NCI-H2227 treated with DMSO at 0.1 percent for 48 hours (cell line): ENCODE data around the gene AKNA.
A peak's percentile ranks its signal among the peaks of the same experiment; 100 is the strongest.

Experiments used
- DNase-seq: peaks from one replicate; lab custom pipeline; 2025; lab: John Stamatoyannopoulos, UW

Gene AKNA

DNA sequence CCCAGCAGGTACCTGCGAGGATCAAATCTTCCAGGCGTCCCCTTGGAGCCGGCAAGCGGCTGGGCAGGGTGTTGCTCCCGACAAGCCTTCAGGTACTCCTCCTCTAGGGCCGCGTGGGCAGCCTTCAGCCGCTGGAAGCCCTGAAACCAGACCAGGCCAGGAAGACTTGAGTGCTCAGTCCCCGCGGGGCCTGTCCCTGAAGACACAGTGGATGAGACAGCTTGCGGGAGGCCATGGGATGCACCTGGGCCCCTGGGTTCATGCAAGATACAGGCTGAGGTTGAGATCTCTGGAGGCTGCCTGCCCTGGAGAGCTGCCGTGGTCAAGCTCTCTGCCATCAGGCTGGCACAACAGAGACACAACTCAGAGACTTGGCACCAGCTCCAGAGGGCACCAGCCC, 25.4 kb downstream of the AKNA start:
- no peak for DNase-seq

- DNase-seq = no peak
Measured at GRCh38 chr9:114361542-114361941, 26.2 kb downstream of the AKNA start.

DNA sequence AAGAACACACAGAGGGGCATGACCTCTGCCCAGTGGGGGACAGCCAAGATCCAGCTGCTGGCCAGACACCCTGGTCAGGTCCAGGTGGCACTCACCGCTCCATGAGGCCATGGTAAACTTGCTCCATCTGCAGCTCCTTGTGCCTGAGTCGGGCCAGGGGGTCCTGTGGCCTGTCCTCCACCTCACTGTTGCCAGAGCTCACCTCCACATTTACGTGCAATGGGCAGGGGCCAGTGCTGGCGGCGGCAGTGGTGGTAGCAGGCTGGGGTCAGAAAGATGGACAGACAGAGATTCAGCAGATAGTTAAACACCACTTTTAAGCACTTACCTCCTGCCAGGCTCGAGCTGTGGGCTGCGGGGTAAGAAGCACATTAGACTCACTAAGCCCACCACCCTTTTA, 28.0 kb downstream of the AKNA start:
- DNase-seq = no peak

DNA sequence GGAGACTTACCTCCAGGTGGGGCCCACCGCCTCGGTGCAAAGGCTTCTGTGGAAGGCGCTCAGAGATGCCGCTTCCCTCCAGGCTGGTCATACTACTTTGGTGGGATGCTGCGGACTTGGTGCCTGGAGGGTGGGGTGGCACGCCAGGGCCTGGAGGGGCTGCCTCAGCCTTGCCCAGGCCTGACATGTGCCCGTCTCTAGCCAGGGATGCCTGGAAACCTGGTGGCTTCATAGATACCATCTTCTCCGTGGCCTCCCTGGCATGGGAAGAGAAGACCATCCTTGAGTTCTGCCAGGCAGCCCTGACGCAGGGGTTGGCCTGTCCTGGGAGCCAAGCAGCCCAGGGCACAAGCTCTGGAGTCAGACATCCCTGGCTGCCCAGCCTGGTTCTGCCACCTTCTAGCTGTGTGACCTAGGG, 29.9 kb downstream of the AKNA start:
- DNase-seq = no peak

DNA sequence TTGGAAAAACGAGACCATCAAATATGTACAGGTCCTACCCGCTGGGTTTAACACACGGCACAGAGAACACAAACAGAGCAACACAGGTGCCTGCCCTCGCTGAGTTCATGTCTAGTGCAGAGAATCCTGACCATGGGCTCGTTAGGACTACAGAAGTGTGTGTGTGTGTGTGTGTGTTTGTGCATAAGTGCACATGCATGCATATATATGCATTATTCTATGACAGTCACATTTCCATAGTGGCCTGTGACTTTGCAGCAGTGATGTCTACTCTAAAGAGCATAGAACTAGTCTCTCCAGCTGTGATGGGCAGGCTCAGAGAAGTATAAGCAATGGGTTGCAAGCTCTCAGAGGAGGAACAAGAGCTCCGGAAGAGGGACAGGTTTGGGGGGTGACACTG, 30.4 kb downstream of the AKNA start:
- DNase-seq = no peak

DNA sequence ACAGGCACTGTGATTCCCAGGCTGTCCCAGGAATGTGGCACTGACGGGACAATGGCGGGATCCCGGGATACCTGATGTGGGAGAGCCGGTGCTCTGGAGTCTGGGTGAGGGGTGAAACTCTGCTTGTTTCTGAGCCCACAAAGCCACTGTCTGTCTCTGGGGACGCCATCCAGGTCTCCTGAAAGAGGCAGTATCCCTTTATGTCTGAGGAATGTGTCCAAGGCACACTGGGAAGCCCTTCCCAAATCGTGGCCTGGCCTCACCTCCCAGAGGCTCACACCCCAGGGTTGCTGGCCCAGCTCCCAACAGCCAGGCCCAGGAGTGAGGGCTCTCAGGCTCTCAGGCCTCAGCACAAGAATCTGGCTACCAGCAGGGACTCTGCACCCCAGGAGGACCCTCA, 31.0 kb downstream of the AKNA start:
- no peak for DNase-seq

DNA sequence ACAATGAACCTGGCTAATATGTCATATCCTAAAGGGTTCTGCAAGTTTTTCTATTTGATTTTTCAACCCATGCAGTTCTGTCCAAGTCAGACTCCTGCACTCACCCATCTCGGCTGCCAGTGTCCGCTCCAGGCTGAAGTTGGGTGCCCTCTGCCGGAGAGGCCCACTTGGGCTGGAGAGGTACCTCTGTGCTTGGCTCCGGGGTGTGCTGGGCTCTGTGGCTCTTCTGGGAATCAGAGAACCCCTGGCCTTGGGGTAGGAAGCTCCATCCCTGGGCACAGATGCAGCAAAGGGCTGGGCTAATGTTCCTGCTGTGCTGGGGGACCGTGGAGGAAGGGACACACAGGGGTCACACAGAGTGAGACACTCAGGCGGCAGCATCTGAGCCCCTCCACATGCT, 32.0 kb downstream of the AKNA start:
- no peak for DNase-seq

DNA sequence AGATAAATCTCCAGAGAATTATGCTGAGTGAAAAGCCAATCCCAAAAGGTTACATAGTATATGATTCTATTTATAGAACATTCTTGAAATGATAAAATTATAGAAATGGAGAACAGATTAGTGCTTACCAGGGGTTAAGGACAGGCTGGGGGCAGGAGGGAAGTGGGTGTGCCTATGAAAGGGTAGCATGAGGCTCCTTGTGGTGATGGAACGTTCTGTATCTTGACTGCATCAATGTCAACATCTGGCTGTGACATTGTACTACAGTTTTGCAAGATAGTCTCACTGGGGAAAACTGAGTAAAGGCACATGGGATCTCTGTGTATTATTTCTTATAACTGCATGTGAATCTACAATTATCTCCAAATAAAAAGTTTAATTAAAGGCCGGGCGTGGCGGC, 35.9 kb downstream of the AKNA start:
- no peak for DNase-seq

DNA sequence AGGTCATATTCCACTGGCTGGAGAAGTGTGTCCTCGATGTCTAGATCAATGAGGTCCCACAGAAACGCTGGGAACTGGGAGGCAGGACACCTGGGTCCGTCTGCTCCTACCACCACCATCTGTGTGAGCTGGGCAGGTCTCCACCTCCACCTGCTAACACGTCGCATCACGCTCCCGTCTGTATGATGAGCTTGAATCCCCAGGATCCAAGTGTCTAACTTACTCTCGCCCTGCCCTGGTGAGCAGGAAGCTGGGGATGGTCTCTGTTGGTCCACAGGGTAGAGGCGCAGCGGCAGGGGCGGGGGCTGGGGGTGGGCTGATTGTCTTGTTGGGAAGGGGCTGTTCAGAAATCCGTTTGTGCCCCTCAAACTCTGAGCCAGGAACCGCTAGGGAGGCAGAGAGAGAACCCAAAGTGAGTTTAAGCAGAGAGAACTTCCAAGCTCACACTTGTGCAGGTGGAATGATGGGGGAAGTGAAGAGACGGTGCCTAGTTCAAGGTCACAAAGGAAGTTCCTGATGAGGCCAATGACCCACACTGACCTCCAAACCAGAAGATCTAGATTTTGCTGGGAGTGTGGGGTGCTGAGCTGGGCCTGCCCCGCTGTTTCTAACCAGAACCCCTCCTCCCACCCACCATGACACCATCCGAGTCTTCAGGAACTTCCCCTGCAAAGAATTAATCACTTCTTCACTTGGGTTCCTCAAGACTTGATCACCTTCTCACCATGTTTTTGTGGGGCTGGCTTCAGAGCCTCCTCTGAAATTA, 37.0 kb downstream of the AKNA start:
- no peak for DNase-seq

DNA sequence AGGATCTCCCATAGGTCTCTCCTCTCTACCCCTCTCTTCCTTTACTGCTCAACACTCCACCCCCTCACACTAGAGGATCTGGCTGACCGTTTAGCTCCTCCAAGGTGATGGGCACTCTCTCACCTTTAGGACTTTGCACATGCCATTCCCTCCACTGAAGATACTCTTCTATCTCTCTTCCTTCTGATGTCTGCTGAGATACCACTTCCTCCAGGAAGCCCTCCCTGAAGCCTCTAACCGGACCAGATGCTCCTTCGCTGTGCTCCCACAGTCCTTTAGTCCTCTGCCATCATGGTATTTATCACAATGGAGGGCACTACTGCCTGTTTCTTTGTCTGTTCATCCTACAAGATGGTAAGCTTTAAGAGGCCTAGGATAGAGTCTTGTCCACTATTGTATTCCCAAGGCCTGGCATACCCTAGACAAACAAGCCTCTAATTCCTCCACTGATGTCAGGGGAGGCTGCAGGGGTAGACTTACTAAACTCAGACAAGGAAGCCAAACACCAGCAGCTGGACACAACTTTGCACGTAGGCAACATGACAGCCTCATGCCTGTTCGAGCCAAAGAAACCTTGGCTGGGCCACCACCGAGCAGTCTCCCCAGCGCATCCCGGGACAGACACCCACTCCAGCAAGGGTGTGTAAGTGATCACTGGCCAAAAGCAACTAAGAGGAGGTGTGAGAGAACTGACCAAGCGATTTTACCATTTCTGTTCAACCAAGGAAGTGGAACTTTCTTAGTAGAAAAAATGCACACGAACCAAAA, 37.9 kb downstream of the AKNA start:
- no peak for DNase-seq

- DNase-seq = peak; percentile 19
Measured at GRCh38 chr9:114348906-114349482, 38.8 kb downstream of the AKNA start.

DNA sequence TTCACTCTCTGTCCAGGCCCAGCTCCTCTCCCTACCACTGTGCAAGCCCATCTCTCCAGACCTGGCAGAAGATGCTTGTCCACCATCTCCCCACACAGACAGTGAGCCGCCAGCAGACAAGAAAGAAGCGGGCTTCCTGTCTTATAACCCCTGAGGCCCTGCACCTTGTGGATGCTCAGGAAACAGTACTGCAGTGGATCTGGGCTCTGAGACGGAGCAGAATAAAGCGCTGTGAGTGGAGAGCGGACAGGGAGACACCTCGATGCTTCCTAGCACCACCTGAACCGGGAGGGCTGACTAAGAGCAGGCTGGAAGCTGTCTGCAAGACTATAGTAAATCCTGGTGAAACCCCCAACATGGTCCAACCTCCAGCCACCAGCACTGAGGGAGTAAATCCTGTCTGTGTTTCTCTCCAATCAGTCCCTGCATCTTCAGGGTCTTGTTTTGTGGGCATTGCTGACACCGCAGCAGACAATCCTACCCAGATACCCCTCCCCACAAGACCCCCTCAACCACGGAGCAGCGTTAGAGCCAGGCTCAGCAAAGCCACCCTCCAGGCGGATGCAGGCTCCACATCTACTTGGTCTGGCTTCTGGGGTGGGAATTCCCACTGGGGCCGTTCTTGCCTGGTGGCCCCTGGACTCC, 39.4 kb downstream of the AKNA start:
- DNase-seq = no peak

GRCh38 chr9:114347675-114348074, 40.1 kb downstream of the AKNA start:
- no peak for DNase-seq

DNA sequence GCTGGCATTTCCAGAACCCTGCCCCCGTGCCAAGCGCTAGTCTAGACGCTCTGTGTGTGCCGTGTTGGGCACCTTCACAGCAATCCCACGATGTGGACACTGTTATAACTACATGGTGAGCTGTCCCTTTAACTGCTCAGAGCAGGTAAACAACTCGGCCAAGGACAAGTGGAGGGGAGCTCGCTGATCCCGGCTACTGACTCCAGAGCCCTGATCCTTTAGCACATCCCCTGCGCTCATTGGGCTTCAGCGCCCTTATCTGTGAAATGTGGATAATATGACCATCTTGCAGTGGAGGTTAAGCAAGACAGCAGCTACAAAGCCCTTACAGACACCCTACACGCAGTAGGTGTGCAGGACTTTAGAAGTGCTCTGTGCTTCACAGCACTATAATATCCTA, 41.6 kb downstream of the AKNA start:
- DNase-seq = no peak

GRCh38 chr9:114345493-114346065, 42.2 kb downstream of the AKNA start:
- no peak for DNase-seq

GRCh38 chr9:114344692-114345091, 43.1 kb downstream of the AKNA start:
- no peak for DNase-seq

GRCh38 chr9:114344188-114344566, 43.6 kb downstream of the AKNA start:
- no peak for DNase-seq

- DNase-seq = no peak
Measured at GRCh38 chr9:114343471-114344187, 44.2 kb downstream of the AKNA start.

DNA sequence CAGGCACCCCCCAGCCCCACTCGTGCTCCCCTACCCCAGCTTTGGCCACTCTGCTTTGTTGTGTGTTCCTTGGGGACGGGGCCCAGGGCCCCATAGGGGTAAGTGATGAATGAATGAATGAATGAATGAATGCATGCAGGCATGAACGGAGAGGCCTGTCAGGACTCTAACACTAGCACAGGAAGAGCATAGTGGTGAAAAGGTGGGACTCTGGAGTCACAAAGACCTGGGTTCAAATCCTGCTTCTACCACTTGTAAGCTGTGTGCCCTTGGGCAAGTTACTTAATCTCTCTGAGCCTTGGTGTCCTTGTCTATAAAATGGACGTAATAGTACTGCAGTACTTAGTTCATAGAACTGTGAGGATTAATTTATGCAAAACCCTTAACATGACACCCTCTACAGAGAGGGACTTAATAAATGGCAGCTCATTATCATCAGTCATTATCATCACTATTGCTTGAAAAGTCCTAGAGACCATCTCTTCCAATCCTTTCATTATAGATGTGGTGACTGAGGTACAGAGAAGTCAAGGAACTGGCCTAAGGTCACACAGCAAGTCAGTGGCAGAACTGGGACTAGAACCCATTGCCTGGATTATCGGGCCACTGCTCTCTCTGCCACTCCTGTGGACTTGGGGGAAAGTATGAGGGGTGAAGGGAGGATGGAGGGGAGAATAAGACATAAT, 44.9 kb downstream of the AKNA start:
- no peak for DNase-seq

DNA sequence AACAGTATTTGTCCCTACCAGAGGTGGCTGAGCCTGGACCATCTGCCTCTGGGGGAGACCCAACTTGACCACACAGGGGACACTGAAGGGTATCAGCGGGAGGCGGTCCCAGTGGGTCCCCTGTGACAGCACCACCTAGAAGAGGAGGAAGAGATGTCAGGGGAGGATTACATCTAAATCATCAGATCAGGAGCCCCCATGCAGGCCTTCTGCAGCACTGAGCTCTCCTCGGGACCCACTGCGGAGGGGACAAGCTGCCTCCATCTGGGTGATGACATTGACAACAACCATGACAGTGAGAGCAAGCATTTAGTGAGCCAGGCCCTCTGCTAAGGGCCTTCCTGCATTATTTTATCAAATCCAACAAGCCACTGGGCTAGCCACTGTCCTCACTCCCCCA, 45.8 kb downstream of the AKNA start:
- no peak for DNase-seq

DNA sequence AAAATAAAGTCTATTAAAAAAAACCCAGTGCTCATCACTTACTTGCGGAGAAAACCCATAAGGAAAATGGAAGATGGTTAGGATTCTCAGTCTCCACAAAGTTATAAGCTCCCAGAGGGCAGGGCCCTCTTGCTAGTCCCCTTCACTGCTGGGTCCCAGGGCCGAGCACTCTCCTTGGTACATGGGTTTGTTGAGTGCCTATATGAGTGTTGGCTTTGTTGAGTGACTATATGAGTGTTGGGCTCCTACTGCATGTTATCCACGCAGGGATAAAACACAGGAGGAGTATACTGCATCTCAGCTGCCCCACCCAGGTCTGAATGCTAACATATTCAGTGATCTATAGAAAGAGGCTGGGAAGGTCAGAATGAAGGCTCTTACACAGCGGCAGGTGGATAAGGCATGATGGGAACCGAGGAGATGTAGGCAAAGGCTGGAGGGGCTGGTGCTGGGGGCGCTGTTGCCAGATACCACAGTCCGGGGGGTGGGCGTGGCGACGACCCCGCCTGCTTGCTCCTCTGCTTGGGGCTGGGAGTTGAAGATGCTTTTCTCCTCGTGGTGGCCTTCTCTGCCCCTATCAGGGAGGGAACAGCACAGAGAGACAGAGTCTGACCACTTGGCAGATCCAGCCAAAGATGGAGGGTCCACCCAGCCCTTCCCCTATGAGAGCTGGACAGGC, 46.5 kb downstream of the AKNA start:
- no peak for DNase-seq
